ENCODE data around the gene LPIN1. TPM values are rescaled to one million over a fixed set of nuclear protein-coding genes. Genes with fewer than 3 reads are reported as not detected.

The LPIN1 gene
- total and polyA plus RNA-seq, 2 of the 8 experiments (the other 6 are each of a cell fraction or from before 2014, with no cell fraction given) = 4.3 to 9.8 TPM

GRCh38 chr2:11729362-11730212, 16.8 kb upstream of the LPIN1 start:
- no peak for TF ChIP-seq RFX5 (IDR thresholded peaks at IDR 0.05; ENCODE audit: borderline replicate concordance, low read depth, low read length)
- TF ChIP-seq SP2 (IDR thresholded peaks at IDR 0.05; ENCODE audit: low read length) = no peak
- no peak for TF ChIP-seq CBX5 (IDR thresholded peaks at IDR 0.05; ENCODE audit: low read depth, low read length)
- no peak for TF ChIP-seq KDM4A (IDR thresholded peaks at IDR 0.05; ENCODE audit: low read depth, low read length, severe bottlenecking)
- no peak for TF ChIP-seq SIRT6 (IDR thresholded peaks at IDR 0.05; ENCODE audit: low read length)
- no peak for TF ChIP-seq GTF2F1 (IDR thresholded peaks at IDR 0.05; ENCODE audit: borderline replicate concordance, low read depth, low read length)
- no peak for TF ChIP-seq CBX8 (IDR thresholded peaks at IDR 0.05; ENCODE audit: borderline replicate concordance, low read depth, low read length)
- TF ChIP-seq KDM1A (IDR thresholded peaks at IDR 0.05; ENCODE audit: borderline replicate concordance, low read length) = no peak
- TF ChIP-seq POU5F1 (IDR thresholded peaks at IDR 0.05; ENCODE audit: low read depth, low read length) = no peak
- TF ChIP-seq POLR2A (IDR thresholded peaks at IDR 0.05; ENCODE audit: control extremely low read depth in 1 of 2, low read depth in 2 of 2, low read length in 2 of 2) = no peak
- no peak for TF ChIP-seq ASH2L (IDR thresholded peaks at IDR 0.05; ENCODE audit: low read length)
- Histone ChIP-seq H4K5ac (ENCODE audit: insufficient read length, low read depth, low read length) (no peak overlapping the region), H2BK12ac (ENCODE audit: low read depth, low read length) (no peak overlapping the region), H3K14ac (ENCODE audit: insufficient read length) (no peak overlapping the region), H3K4me2 (ENCODE audit: insufficient read depth in 1 of 2, low read depth in 2 of 2, low read length in 2 of 2) (no peak overlapping the region), H3K27ac (ENCODE audit: low read depth, low read length) (no peak overlapping the region), H2BK5ac (ENCODE audit: low read depth, low read length) (no peak overlapping the region), H3K9me3 (ENCODE audit: insufficient read depth in 2 of 2, low read depth in 1 of 2, low read length in 1 of 2) (no peaks in the 10 kb centered on the region), H2AK5ac (ENCODE audit: low read depth, low read length) (no peak overlapping the region), H2AFZ (ENCODE audit: low read length) (no peak overlapping the region), H4K20me1 (replicated peaks in 1 of 2; ENCODE audit: control insufficient read depth in 1 of 2, insufficient read depth in 2 of 2, low read length in 2 of 2) (no peaks in the 10 kb centered on the region), H3K9ac (replicated peaks in 1 of 4; ENCODE audit: extremely low read depth in 1 of 4, low read depth in 3 of 4, low read length in 3 of 4) (no peak overlapping the region), H3K27me3 (replicated peaks in 1 of 4; ENCODE audit: control insufficient read depth in 3 of 4, extremely low read depth in 1 of 4, insufficient read depth in 3 of 4, low read length in 3 of 4) (no peaks in the 10 kb centered on the region), H4K91ac (replicated peaks; ENCODE audit: insufficient read length, low read length) (no peak overlapping the region), H3K79me2 (ENCODE audit: control insufficient read depth in 1 of 2, insufficient read depth in 2 of 2, low read length in 2 of 2) (no peaks in the 10 kb centered on the region), H3K18ac (ENCODE audit: extremely low read depth, low read length) (no peak overlapping the region), H4K8ac (ENCODE audit: extremely low read depth, insufficient read depth, low read length) (no peak overlapping the region), H3K23ac (ENCODE audit: insufficient read length) (no peak overlapping the region), H3K36me3 (ENCODE audit: control insufficient read depth in 2 of 4, insufficient read depth in 4 of 4, low read length in 3 of 4) (no peaks in the 10 kb centered on the region), H3K56ac (replicated peaks; ENCODE audit: insufficient read length, low read depth, low read length) (no peak overlapping the region), H2BK20ac (ENCODE audit: low read length) (no peak overlapping the region), H3K4ac (replicated peaks; ENCODE audit: insufficient read length, low read depth, low read length) (no peak overlapping the region), H2BK15ac (ENCODE audit: low read length) (no peak overlapping the region), H3K79me1 (ENCODE audit: low read depth, low read length) (no peaks in the 10 kb centered on the region), H3K4me1 (replicated peaks in 1 of 4; ENCODE audit: control insufficient read depth in 3 of 4, insufficient read depth in 4 of 4, low read length in 3 of 4) (peaks cover 0 to 3% (median 0%) of the 10 kb centered on the region in 4 experiments; a peak in 2 of 7 replicates), H3K4me3 (ENCODE audit: extremely low read depth in 1 of 4, insufficient read depth in 2 of 4, low read depth in 3 of 4, low read length in 4 of 4) (no peak overlapping the region), H3K23me2 (ENCODE audit: low read depth, low read length) (no peaks in the 10 kb centered on the region), H2BK120ac (replicated peaks; ENCODE audit: low read depth, low read length) (no peak overlapping the region)
- no peak for DNase-seq (ENCODE audit: low read depth in 1 of 2, low spot score in 2 of 2)
- ChIA-PET CTCF (ENCODE audit: partially characterized antibody) (interaction anchor here (0.8 to 2.6 kb wide), 7 partner anchors 9 to 50 kb away, joined by 3 to 8 read pairs (median 4); no protein-coding TSS in a partner anchor), POLR2A (ENCODE audit: partially characterized antibody) (no interaction called here)
- WGBS, 2 experiments (ENCODE audit: extremely low coverage in 1 of 2, insufficient coverage in 1 of 2, insufficient read length in 1 of 2, insufficient replicate concordance in 2 of 2, low coverage in 1 of 2, low lambda C conversion rate in 2 of 2, missing lambda C conversion rate in 1 of 2) = 100% methylated on average over 2 of the region's 2 CpGs; no CpG with 5 or more reads in 1 of the 2 experiments
- no peak for FAIRE-seq

Data from H1 (cell line).